Measurements from ENCODE around the gene RPS6KA2.
"Not testable (repeated sequence)": the region's sequence is repeated elsewhere in the genome, so short reads cannot be mapped to it uniquely, and the experiment has no call there.

The RPS6KA2 gene

DNA sequence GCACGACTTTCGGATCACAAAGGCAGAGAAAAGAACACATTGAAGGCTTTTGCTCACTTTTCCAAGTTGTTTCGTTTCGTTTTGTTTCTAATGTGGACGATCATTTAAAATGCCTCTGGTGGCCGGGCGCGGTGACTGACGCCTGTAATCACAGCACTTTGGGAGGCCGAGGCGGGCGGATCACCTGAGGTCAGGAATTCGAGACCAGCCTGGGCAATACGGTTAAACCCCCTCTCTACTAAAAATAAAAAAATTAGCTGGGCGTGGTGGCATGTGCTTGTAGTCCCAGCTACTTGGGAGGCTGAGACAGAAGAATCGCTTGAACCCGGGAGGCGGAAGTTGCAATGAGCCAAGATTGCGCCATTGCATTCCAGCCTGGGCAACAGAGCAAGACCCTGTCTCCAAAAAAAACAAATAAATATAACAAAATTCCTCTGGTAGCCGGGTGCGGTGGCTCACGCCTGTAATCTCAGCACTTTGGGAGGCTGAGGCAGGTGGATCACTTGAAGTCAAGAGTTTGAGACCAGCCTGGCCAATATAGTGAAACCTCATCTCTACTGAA is 243.2 kb downstream of the RPS6KA2 start:
- DNase-seq = not testable (repeated sequence)

DNA sequence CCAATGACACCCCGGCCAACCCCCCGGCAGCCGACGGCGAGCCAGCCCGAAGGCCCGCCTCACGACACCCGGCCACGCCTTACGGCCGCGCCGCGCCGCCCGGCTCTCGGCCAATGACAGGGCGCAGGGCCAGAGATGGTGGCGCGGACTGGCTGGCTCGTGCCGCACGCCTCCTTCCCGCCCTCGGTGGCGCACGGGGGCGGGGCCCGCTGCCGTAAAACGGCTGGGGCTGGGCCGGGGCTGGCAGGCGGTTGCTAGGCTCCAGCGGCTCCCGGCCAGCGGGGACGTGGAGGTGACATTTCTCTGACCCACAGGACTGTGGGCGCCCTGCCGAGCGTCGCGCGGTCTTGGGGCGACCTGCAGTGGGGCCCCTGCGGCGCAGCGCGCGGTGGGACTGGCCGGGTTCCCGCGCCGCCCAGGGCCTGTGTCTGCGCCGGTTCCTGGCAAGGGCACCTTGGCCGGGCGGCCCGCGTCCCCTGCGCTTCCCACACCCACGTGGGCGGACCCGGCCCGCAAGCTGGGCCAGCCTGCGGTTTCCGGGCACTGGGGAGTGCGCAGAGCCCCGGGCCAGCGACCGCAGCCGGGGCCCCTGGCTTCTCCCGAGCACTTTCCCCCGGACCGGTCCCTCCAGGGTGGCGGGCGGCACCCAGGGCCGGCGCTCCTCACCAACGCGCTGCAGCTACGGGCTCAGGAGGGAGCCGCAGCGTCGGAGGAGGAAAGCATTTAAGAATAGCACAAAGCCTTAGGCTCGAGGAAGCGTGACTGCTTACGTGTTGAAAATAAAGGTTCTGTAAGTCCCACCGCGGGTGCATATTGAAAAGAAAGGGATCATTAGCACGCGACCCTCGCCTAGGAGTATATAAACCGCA is 243.9 kb downstream of the RPS6KA2 start, which contains the start of gene MPC1:
Gene MPC1, minus strand, starts transcription at position 8 of the 869 bp plus-strand sequence. CDS start 64 bp downstream, outside the sequence.
- DNase-seq = peak; percentile 94

DNA sequence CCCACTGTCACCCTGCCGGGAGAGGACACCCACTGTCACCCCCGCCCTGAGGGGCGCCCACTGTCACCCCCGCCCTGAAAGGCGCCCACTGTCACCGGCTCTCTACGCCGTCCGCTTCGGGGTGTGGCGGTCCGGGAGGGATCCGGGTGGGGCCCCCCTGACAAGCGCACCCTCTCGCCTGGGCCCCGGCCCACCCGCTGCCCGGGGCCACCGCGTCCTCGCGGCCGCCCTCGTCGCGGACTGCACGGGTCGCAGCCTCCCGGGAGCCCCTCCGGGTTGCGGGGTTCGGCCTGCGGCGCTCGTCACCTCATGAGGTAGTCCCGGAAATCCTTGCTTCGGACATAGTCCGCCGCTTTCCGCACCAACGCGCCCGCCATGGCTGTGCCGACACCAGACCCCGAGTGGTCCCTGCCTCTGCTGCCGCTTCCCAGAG is 244.5 kb downstream of the RPS6KA2 start:
- no peak for DNase-seq

DNA sequence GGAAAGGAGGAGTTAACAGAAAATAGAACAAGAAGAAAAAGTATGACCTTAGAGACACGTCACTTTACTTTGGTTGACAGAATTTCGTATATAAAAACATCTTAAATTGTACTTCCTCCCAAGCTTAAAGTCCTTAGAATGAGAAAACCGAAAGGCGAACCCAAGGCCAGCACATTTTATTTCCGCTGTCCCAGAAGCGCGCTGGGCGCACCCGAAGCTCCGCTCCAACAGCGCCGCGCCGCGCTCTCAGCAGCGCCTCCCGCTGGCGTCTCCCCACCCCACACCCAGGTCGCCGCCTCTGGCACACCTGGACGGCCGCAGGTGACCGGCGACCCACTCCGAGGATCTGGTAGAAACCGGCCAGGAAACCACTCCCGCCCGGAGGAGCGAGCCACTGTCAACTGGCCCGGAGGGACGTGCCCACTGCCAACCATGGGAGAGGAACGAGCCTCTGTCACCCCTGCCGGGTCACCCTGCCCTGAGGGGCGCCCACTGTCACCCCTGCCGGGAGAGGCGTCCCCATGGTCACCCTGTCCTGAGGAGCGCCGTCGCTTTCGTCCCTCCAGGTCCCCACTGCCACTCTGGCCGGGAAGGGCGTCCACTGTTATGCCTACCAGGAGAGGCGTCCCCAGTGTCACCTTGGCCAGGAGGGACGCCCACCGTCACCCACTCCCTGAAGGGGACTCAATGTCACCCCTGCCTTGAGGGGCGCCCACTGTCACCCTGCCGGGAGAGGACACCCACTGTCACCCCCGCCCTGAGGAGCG is 245.1 kb downstream of the RPS6KA2 start:
- DNase-seq = peak; percentile 67

DNA sequence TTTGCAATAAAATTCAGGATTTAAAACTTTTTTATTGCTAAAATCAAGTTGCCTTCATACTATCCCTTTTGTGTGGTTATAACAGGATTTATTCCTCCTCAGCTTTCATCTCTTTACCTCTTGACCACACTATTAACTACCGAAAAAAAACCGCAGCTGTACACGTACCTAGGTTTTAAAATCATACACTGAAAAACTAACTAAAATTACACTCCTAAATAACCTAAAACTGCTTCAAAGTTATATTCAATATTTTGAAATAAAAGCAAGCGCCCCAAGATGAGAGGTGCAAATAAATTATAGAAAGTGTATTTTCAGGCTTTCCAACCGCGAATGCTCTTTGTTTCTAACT is 245.7 kb downstream of the RPS6KA2 start:
- DNase-seq = no peak

DNA sequence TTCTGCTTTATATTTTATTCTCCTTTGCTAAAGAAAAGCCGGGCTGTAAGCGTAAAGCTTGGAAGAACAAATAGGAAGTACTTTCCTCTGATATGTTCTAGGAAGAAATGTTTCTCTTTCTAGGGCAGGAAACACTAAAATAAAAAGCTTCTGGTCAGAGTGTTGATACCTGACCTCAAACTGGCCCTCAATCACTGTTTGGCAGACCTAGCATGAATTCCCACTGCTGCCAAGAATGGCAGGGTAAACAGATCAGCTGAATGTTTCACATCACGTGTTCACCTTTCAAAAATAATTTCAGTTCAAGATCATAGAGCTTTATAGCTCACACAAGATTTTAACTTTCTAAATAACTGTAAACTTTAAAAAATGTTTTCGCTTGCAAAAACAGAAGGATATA is 247.3 kb downstream of the RPS6KA2 start:
- no peak for DNase-seq

DNA sequence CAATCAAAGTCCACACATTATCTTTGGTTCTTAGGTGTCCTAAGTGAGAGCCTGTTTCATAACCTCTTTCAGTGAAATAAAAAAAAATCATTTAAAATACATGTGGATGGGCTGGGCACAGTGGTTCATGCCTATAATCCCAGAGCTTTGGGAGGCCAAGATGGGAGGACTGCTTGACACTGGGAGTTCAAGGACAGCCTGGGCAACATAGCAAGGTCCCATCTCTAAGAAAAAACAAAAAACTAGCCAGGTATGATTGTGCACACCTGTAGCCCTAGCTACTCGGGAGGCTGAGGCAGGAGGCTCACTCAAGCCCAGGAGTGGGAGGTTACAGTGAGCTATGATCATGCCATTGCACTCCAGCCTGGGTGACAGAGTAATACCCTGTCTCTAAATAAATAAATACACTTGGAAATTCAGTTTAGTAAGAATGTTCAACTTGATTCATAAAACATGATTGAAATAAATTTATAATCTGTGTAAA is 247.9 kb downstream of the RPS6KA2 start:
- no peak for DNase-seq

DNA sequence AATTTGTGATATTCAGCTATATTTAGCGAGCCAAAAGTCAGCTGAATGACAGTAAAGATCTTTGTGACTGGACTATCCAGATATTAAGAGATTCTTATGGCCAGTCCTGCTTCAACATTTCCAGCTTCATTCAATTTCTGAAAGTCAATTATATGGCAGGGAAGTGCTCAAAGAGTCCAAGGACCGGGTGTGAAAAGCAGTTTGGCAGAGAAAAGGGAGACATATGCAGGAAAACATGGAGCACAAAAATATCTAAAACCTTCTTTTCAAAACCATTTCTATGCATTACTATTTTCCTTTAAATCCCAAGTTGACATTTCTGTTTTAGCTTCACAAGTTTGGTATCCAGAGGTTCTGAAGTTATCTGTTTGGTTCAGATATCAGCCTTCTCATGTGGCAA is 249.3 kb downstream of the RPS6KA2 start:
- DNase-seq = no peak

DNA sequence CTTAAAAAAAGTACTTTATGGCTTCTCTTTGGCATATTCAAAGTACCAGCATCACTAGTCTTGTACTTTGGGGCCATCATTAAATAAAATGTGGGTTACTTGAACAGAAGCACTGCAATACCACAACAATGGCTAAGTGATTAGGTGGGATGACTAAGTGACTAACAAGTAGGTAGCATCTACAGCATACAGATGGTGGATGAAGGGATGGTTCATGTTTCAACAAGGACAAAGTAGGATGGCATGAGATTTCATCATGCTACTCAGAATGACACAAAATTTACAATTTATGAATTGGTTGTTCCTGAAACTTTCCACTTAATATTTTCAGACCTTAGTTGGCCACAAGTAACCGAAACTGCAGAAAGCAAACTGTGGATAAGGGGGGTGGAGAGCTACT is 252.0 kb downstream of the RPS6KA2 start:
- DNase-seq = no peak

DNA sequence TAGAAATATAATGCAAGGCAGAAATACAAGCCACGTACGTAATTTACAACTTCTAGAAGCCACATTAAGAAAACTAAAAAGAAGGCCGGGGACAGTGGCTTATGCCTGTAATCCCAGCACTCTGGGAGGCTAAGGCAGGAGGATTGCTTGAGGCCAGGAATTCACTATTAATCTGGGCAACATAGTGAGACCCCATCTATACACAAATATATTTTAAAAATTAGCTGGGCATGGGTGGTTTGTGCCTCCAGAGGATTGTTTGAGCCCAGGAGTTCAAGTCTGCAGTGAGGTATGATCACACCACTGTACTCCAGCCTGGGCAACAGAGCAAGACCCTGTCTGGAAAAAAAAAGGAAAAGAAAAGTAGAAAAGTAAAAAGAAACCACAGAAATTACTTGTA is 256.6 kb downstream of the RPS6KA2 start:
- DNase-seq = no peak

DNA sequence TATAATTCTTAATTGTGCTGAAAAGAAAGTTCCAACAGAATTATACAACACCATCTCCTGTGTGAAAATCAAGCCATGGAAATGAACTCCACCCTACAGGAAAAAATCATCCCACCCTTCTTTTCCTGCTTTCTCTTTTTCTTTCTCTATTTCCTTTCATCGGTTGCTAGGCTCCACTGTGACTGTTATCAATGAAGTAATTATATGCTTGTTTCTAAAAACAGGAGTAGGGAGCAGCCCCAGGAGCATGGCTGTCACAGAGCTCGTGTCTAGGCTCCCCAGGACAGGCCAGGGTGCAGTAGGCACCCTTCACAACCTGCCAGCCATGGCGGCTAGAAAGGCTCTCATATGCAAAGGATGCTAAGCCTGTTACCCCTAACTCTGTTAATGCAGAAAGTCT is 257.3 kb downstream of the RPS6KA2 start:
- DNase-seq = no peak

DNA sequence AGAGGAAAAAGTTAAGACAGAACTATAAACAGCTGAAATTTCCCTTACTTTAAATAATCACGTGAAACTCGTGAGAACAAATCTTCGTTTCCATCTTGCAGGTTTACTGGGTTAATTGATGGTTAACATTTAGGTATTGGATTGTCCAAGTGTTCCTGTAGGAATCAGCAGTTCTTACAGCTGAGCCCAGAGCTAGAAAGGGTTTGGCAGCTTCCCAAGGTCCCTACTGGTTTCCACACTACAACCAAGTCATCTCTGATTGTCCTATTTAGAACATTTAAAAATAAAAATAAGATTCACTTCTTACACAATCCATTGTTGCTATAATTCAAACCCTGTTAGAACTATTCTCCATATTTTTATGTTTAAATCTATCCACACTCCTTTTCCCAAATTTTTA is 260.1 kb downstream of the RPS6KA2 start:
- no peak for DNase-seq

DNA sequence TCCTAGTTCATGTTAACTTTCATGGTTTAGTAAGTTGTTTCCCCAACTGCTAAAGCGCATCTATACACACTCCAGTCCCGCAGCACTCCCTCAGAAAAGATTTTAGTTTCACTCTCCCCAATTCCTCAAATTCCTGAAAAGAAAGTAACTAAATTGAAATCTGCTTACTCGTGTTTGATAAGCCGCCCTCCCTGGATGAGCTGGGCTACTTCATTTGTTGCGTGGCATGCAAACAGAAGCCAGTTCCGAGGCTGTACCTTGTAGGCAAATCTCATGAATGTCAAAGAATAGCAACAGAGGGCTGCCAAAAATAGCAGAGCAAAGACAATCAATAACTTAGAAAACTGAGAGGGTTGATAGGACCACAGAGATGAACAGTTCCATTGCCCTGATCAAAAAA is 261.2 kb downstream of the RPS6KA2 start:
- no peak for DNase-seq

DNA sequence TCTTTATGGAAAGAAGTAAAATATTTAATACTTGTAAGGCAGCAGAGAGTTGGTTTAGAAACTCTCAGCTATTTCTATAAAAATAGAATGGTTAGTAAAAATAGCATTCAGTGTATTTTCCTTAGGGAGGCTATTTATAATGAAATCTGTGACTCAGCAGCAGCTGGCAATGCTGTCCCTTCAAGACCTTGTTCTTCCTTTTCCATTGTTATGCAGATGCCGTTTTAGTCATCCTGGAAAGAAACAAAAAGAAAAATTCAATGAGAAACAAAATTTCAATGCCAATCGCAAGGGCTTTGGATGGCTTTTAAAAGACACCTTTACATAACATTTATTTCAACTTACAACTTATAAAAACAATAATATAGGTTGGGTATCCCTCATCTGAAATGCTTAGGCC is 261.8 kb downstream of the RPS6KA2 start:
- DNase-seq = no peak

DNA sequence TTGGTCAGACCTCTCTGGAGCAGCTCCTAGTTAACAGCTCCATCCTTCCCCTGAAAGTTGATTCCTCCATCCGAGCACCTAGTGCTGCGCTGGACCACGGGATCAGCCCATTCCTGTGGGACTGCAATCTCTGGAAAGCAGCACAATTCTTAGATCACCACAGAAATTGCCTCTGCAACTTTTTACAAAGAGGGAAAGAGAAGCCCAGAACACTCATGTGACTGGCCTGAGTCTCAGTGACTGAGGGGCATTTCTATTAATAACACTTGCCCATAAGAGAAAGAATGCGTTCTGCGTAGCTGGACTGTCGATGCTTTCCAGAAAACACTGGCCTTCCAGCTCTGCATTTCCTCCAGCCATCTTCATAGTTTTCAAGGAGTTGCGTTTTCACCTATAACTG is 262.6 kb downstream of the RPS6KA2 start:
- DNase-seq = no peak

DNA sequence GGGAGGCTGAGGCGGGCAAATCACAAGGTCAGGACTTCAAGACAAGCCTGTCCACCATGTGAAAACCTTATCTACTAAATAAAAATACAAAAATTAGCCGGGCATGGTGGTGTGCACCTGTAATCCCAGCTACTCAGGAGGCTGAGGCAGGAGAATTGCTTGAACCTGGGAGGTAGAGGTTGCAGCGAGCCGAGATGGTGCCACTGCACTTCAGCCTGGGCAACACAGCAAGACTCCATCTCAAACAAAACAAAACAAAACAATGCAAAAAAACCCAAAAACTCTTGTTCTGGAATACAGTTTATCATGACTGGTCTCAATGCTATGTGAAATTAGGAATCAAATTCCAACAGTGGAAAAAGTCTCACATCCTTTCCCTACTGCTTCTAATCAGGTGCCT is 264.6 kb downstream of the RPS6KA2 start:
- not testable (repeated sequence) for DNase-seq

DNA sequence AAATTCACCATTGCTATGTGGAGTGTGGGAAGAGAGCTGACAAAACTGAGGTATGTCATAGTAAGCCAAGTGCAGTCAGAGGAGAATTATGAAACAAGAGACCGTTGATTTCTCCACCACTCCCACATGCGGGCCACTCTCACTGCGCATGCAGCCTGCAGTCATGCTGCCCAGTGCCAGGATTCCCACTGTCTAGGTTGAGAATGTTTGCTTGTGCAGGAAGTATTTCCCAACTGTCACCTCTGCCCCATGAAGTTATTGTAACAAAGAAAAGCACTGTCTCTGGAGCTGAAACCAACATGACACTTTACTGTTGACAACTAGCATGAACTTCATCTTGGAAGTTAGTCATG is 266.0 kb downstream of the RPS6KA2 start:
- no peak for DNase-seq

DNA sequence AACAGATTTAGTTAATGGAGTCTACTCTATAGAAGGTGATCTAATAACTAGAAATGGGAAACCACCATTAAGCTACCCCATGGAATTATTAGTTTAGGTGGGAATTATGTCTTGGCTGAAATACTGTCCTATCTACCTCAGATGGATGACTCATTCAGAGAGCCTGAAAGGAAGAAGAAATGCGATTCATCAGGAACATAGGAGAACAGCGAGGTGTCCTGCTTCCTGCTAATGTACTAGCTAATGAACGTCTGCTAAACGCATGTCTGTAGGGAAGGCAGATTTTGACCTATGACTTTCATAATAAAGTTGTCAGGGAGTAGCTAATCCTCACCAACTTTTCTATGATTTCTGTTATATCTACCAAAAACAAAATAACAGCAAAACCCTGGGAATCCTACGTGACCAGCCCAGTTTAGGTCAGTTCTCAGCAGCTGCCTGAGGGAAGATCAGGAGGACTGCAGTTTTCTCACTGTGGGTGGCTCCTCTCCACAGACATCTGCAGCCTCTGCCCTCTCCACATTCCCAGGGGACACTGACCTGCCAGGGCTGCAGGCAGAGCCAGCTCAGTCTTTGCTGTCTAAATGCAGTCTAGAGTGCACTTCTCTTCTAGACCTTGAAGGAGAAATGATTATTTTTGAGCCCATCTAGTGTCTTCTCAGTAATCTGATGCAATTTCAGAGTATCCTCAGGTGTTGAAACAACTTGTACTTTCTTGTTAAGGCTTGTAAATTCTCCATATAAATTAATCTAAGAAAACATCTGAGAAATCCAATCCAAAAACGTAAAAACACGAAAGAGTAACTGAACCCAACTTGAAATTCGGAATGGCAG is 266.6 kb downstream of the RPS6KA2 start:
- no peak for DNase-seq
